ENCODE measurements around the gene FAM89B.

Gene FAM89B

DNA sequence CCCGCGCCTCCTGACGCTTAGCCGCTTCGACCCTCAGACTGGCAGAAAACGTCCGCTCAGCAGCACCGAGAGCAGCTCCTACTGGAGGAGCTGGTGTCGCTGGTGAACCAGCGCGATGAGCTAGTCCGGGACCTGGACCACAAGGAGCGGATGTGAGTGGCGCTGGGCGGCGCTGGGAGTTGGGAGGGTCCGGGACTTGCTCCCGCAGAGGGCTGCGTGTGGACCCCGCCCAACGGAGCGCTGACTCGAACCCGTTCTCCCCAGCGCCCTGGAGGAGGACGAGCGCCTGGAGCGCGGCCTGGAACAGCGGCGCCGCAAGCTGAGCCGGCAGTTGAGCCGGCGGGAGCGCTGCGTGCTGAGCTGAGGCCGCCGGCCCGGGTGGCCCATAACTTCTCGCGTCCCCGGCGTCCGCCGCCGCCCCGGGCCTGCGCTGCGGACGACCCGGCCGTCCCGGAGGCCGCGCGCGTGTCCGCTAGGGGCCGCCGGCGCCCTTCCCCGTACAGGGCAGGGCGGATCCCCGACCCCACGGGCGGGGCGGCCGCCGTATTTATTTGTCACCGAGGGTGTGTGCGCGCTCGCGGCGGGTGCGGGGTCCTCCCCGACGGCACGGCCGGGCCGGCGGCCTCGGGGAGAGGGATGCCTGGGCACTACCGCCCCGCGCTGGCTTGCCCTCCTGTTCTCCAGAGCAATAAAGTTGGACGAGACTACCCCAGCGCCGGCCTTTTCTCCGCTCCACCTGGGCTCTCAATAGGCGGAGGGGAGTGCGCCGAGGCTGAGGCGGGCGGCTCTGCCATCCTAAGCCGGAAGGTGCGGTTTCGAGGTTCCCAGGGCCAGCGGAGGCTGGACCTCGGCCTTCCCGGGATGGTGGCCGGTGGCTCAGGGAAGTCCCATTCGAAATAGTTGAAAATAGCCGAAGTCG lies 19.9 kb downstream of the FAM89B start:
- no peak for DNase-seq

DNA sequence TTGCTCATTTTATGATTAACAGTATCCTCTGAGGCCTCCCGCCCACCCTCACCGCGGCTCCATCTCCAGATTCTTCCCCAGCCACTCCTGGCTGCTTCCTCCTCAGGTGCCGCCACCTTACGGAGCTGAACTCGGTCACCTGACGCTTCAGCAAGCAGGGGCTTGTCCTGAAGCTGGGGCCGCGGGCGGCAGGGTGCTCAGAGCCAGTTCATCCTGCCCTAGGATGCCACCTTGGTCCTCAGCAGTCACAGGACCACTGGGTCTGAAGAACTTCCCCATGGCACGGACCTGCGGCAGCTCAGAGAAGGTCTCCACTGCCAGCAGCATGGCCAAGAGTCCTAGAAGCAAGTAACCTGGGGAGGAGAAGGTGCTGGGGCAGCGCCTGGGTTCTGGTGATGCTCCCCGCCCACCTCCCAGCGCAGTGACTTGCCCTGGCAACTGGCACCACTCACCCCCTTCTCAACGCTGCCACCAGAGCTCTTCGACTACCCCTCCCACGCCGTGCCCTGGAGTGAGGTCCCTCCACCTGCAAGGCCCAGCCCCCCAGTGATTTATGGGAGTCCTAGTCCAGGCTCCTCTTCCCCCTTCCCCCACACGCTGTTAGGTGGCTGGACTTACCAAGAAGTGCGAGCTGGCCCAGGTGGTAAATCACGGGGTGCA lies 20.6 kb downstream of the FAM89B start:
- no peak for DNase-seq

DNA sequence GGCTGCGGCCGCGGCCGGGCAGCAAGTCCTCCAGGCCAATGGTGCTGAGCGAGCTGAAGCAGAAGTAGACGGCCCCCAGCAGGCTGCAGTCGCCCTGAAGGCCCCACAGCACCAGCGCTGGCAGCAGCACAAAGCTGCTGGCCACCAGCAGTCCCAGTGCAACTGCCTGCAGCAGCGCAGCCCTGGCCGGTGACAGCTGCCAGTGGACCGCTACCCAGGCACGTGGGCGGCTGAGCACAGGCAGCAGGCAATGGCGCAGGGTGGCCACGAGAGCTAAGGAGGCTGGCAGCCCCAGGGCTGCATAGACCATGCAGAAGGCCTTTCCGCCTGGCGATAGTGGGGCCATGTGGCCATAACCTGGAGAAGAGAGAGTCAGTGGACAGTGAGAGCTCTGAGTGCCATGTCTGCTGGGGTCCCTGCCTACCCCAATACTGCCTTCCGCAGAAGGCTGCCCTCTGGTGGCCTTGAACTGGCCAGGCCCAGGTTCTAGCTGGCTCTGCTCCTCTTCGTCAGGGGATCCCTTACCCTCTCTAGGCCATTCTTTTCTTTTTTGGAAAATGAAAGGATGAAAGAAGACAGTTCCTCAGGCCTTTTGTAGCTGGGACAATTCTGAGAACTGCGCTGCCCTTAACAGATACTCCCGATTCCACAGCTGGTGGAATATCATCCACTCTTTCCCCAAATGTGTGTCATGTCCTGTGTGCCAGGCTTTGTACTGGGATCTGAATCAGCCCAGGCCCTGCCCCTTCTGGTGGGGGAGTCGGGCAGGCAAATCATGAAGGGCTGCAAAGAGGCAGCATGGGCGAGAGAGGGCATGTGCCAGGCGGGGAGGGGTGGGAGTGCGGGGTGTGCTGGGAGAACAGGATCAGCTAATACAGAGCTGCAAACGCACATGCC lies 21.4 kb downstream of the FAM89B start:
- DNase-seq, result peak; percentile 74

DNA sequence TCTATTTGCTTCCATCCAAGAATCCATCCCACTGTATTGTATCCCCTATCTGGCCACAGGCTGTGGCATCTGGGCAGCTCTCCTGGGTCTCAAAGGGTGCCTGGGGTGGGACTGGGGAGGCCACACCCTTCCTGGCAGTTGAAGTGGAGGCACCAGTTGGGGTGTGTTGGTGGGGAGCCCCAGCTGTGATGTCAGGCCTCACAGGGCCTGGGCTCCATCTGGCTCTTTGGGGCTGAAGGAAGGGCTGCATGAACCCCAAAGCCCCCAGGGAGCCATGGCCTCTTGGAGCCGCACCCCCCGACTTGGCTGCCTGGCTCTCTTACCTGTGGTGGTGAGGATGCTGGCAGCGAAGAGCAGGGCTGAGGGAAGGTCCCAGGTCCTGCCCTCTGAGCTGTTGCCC lies 22.8 kb downstream of the FAM89B start:
- DNase-seq, result no peak

DNA sequence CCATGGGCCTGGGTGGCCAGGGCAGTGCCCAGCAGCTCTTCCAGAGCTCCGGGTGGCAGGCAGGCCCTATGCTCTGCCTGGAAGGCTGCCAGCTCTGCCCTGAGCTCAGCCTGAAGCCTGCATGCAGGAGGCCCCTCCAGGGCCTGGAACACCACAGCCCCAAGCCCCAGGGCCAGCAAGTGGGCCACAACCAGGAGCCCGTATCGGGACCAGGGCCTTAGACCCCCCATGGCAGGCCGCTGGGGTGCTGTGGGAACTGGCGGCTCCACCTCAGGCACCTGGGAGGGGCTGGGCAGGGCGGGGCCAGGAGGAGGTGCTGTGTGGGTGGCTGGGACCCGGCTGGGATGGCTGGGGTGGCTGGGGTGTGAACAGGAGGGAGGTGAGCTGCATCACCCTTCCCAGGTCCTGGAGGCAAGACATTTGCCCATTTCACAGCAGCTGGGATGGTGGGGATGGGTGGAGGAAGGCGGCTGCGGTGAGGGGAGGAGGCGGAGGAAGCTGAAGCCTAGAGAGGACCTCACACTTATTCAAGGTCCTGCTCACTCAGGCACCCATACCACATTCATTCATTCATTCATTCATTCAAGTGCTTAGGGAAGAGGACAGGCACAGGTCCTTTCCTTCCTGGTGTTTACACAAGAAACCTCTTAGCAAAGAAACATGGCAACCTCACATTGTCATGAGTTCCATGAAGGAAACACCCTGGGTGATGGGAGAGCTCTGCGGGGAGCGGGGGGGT lies 23.4 kb downstream of the FAM89B start, which contains the start of gene KCNK7:
Gene KCNK7 (minus strand): TSS at position 258 of the 739 bp plus-strand sequence. CDS start 28 bp downstream, at position 230.
- no peak for DNase-seq

DNA sequence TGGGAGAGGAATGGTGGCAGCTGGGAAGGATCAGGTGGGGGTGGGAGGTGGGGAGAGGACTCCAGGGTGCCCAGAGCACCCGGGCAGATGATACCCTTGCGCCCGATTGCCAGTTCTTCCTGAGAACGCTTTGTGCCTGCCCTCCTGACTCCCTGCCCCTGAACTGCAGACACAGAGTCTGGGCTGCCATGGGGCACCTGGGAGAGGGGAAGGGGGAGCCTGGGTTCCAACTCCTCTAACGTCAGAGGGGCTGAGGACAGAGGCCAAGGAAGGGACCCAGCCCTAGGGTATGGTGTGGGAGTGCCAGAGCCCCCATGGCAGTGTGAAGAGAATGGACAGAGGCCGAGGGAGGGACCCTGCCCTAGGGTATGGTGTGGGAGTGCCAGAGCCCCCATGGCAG lies 24.2 kb downstream of the FAM89B start:
- no peak for DNase-seq

DNA sequence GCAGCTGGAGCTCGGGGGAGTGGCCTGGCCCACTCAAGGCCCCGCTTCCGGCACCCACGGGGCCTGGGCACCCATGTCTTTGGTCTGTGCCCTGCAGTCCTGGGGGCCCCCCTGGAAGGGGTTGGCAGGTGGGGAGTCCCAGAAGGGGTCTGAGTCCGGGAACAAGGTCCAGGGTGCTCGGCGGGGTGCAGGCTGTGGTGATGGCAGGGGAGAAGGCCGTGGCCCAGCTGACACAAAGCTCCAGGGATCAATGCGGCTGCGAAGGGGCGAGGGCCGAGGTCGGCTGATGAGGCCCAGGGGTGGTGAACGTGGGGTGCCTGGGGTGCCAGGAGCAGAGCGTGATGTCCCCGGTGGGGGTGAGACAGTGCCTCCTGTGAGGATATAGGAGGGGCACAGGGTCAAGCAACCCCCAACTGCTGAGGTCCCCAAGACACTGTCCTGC lies 25.9 kb downstream of the FAM89B start:
- no peak for DNase-seq

DNA sequence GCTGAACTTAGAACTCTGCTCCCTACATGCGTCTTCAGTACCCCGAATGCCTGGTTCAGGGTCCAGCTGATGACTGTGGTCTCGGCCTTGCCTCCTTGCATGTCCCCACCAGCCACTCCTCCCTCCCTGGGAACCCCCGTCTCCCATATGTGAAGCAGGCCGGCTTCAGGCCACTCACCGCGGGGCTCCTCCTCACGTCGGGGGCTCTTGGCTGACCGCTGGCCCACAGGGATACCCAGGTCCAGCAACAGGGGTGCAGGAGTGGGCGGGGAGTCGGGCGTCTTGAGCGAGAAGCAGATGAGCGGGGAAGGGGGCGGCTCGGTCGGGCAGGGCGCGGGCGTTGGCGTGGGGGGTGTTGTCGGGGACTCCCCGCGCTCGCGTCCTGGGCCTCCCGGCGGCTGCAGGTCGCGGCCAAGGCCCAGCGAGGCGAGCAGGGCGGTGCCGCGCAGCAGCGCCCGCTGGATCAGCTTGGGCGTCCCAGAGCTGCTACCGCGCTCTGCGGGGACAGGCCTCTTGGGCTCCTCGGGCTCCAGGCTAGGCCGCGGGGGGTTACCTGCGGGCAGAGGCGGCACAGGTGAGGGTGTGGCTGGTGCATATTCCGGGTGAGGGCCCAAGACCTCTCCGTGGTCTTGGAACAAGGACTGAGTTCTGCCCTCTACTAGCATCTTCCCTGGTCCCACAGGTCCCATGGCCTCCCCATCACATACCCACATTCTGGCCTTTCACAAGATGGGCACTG lies 27.0 kb downstream of the FAM89B start:
- no peak for DNase-seq

DNA sequence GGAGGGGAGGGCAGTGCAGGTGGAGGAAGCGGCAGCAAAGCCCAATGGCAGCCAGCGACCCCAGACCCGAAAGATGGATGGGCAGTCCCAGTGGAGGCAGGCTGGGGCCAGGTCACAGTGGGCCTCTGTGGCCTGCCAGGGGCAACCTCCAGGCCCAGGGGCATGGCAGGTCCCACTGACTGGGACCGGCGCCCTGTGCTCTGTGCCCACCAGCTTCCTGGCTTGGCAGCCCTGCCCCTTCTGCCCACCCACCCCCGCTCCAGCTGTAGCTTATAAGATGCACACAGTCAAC lies 27.6 kb downstream of the FAM89B start:
- DNase-seq, result no peak

DNA sequence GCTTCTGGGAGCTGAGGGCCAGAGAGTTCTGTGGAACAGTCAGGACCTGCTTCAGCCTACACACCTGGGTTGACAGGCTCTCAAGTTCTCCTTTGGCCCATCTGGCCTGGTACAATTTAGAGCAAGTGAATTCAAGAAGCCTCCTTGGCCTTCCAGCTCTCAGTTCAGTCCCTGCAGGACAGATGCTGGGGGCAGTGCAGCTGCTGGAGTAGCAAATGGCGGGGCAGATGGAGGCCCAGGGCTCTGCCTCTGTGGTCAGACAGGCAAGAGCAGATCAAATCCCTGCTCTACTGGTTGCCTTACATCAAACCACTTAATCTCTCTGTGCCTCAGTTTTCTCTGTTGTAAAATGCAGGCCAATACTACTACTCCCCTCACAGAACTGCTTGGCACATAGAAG lies 31.9 kb downstream of the FAM89B start:
- no peak for DNase-seq

DNA sequence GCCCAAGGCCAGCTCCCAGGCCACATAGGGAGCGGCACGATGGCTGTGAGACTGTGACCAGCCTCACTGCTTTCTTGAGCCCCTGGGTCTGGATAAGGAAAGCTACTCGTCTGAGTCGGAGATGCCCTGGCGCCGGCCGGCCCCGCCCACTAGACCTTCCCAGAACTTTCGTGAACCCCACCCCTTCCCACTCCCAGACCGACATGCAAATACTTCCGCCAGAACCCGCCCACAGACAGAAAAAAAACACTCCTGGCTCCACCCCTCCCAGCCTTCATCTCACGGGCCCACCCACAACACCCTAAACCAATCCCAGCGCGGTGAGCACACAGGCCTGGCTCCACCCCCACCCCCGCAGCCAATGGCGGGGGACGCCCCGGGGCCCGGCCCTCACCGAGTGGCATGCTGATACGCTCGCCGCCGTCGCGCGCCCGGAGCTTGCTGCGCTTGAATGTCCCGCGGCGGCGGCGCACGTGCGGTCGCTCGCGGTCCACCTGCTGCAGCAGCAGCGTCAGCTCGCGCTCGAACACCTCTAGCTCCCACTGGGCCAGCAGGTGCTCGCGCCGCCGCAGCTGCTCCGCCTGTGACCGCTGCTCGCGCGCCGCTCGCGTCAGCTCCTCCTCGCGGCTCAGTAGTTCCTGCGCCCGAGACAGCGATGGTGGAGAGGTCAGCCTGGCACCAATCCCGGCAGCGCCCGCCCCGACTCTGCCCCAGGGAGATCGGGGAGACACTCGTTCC lies 34.7 kb downstream of the FAM89B start:
- peak; percentile 45 for DNase-seq

DNA sequence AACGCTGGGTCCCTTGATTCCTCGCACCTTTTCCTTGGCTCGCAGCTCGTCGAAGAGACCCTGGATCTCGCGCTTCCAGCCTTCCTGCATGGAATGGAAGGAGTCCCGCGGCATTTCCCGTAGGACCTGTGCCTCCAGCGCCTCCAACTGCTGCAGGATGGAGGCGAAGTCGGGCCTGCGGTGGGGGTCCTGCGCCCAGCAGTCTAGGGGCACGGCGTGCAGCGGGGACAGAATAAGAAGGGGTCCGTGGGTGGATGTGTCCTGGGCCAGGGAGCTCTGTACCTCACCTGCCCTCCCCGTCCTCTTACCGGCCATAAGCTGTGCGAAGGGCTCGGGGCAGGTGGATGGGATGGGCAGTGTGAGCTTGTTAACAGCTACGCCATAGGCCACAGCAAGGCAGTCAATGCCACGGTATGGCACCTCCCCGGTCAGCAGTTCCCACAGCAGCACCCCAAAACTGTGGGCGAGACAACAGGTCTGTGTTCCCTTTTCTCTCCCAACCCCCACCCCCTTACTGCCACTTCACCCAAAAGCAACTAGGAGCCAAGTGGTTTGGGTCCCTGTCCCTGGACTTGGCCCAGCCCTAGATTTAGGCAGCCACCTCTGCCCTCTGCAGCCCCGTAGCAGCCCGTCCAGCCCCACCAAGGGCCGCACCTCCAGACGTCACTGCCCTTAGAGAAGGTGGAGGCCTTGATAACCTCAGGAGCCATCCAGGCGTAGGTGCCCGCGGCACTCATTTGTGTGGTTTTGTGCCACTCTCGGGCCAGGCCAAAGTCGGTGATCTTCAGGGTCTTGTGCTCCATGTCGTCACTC lies 35.5 kb downstream of the FAM89B start:
- DNase-seq, result no peak

DNA sequence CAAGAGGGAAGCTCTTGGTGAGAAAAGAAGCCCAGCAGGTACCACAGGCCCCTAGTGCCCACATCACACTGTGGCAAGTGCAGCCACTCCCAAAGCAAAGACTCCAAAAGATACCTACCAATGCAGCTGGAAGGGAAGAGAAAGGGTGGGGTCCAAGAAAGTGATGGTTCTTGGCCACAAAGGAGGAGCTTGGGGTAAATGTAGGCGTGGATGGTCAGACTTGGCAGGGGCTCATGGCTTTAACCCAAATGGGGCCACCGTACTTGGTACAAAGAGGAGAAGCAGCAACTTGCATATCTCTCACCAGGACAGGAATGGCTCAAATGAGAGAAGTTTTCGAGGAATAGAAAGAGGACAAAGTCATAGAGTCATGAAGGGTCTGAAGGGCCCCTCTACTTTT lies 36.9 kb downstream of the FAM89B start:
- no peak for DNase-seq

DNA sequence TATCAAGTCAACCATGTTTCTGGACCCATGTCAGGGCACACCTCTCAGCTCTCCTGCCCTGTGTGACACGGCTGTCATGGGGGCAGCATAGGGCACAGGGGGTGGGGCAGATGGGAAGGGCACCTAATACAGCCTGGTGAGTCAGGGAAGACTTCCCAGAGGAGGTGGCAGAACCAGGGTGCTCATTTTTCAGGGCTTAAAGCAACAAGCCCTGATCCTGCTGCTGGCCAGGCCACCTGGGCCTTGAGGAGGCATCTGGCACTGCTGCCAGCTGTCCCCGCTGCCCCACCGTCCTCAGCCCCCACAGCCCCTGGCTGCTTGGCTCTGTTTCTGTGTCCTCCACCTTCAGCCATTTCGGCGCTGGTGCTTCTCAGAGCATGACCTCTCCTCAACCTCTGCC lies 37.3 kb downstream of the FAM89B start:
- DNase-seq, result no peak

DNA sequence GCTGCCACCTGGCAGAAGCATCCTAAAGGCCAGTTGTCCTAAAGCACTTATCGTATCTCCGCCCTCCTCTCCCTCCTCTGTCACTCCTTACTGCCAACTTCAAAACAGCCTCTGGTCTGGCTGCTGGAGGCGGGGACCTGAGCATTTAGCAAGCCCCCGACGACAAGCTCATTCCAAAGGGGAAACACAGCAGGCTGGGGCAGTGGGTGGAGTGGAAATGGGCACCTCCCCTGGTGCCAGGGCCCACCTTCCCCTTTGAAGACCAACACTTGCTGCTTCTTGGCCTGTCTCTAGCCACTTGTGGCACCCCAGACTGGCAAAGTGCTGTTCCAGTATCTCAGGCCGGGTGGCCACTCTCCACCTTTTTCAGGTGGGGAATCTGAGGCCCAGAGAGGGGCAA lies 38.1 kb downstream of the FAM89B start:
- DNase-seq, result no peak

DNA sequence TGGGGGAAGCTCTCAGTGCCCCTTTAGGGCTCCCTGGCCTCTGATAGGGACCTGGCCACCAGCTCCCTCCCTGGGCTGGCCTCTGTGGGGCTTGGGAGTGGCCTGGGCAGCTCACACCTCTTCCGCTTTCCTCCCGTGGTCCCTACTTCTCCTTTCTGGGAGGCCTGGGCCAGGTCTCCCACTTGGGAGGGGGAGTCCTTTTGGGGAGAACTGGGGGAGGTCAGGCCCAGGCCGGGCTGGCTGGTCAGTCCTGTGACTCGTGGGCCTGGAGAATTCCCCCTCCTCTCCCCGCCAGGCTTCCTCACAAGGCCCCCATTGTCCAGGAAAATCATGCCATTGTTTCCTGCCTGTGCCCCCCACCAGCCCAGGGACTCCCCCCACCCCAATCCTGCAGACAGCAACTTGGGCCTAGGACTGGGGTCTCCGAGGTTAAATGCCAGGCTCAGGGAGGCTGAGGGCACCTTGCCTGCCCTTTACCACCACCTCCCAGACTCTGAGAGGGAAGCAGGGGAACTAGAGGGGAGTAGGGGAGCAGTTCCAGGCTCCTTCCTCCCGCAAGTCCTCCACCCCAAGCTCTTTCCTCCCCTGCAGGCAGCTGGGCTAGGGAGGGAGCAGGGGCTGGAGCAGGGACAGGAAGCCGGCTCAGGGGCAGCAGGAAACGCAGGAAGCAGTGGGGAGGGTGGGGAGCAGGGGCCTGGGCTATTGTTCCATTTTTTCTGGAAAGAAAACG lies 38.9 kb downstream of the FAM89B start:
- DNase-seq, result no peak

DNA sequence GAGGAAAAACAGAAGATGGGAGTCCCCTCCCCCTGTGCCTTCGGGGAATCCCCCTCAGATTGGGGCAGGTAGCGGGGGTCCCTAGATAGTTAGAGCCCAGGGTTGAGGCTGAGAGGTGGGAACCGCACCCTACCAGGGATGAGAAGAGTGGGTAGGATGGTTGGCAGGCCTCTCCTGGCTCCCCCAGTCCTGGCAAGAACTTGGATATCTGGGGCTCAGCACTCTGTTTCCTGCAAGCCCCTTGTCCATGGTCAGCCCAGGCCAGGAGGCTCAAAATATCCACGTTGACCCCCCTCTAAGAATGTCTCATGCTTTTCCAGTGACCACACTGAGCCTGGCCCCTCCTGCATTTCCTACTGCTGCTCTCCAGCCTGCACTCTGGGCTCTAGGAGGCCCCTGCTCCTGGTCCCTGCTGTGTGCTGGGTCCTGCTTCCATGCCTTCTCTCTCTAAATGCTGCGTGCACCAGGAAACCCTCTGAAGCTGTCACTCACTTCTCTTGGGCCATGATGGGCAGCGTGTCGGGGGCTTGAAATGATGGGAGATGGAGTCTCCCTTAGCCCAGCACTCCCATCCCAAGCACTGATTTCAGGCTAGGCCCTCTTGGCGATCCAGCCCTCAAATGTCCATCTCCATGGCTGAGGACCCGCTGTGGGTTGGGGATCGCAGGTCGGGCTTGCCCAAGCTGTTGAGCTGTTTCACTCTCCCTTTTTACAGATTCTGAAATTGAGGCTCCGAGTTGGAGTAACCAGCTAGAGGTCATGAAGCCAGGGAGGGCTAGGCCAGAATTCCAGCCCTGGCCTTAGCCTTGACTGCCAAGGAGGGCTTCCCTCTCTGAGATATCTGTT lies 39.6 kb downstream of the FAM89B start:
- no peak for DNase-seq

DNA sequence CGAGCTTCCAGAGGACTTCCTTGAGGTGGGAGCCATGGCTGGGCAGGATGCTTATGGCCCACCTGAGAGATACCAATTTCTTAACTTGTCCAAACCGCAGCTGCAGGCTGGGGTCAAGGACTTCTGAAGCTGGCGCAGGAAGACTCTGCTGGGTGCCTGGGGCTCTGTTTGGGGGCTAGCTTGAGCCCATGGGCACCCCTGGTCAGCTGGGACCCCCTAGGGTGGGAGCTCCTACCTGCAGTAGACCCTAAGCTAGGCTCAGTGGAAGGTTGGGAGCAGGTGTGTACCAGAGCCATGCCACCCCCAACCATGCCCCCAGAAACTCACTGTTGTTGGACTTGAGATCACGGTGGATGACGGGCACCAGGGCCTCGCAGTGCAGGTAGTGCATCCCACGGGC lies 40.4 kb downstream of the FAM89B start:
- no peak for DNase-seq

All from stimulated activated CD8-positive, alpha-beta memory T cell treated with anti-CD3 and anti-CD28 coated beads, Interleukin-4, amount 100 ng/mL, for 48 hours (primary cell).